Bronchial epithelial cell (primary cell): Measurements from ENCODE around the gene OR51B2. TPM values are rescaled to one million over a fixed set of nuclear protein-coding genes. Genes with fewer than 3 reads are reported as not detected.

Experiments
- DNase-seq: peaks from one replicate; pipeline ENCODE4 v3.0.0-alpha.2; 2010; ENCODE audit warnings: low read depth
- FAIRE-seq: peaks from 2 replicates; lab custom pipeline; 2011; peaks lifted over from hg19 to GRCh38; lab: Jason Lieb, UNC
- H3K27me3 ChIP-seq: 2 replicates; pipeline ENCODE4 v1.5.1; 2011; ENCODE audit warnings: low read length; ENCODE audit not compliant: control insufficient read depth, insufficient read depth
- H3K36me3 ChIP-seq: 2 replicates; pipeline ENCODE4 v1.5.1; 2011; ENCODE audit warnings: low read length; ENCODE audit not compliant: control insufficient read depth, insufficient read depth
- H3K4me3 ChIP-seq: 2 replicates; pipeline ENCODE4 v1.5.1; 2011; ENCODE audit warnings: mild to moderate bottlenecking, low read depth, low read length, control low read depth
- CTCF ChIP-seq: IDR thresholded peaks from 2 replicates; pipeline ENCODE4 v1.5.1; 2011; ENCODE audit warnings: mild to moderate bottlenecking, moderate library complexity, low read length, control low read depth, inconsistent platforms; ENCODE audit not compliant: insufficient read depth, severe bottlenecking
- total RNA-seq: library from RNA; depleted of rRNA; stranded (reverse); fragments of >200 nt; gene quantifications from 2 replicates; pipeline ENCODE4 v1.2.1, GENCODE V29; 2014

The OR51B2 gene
- total RNA-seq, 1 donor from 2014 or later: not detected

GRCh38 chr11:5293028-5293427, 31.1 kb downstream of the OR51B2 start:
- TF ChIP-seq CTCF: no peak
- FAIRE-seq: no peak
- DNase-seq: no peak
- H3K4me3 ChIP-seq: no peak overlapping the region
- H3K36me3 ChIP-seq: no peaks in the 10 kb centered on the region
- H3K27me3 ChIP-seq: no peaks in the 10 kb centered on the region

- H3K27me3 ChIP-seq: no peaks in the 10 kb centered on the region
- no peak for FAIRE-seq
- H3K4me3 ChIP-seq: no peak overlapping the region
- DNase-seq: peak; percentile 70
- H3K36me3 ChIP-seq: no peaks in the 10 kb centered on the region
- peak; percentile 80 for TF ChIP-seq CTCF
Observed at GRCh38 chr11:5291207-5291838, 32.8 kb downstream of the OR51B2 start.

- no peak for TF ChIP-seq CTCF
- no peaks in the 10 kb centered on the region for H3K27me3 ChIP-seq
- H3K4me3 ChIP-seq: no peak overlapping the region
- DNase-seq: no peak
- no peaks in the 10 kb centered on the region for H3K36me3 ChIP-seq
- FAIRE-seq: no peak
Observed at GRCh38 chr11:5290106-5290505, 34.0 kb downstream of the OR51B2 start.

GRCh38 chr11:5289696-5290095, 34.4 kb downstream of the OR51B2 start:
- Histone ChIP-seq H3K4me3 (no peak overlapping the region), H3K27me3 (no peaks in the 10 kb centered on the region), H3K36me3 (no peaks in the 10 kb centered on the region)
- no peak for FAIRE-seq
- no peak for TF ChIP-seq CTCF
- DNase-seq: peak; percentile 31

GRCh38 chr11:5288906-5289550, 35.1 kb downstream of the OR51B2 start:
- DNase-seq: peak; percentile 36
- TF ChIP-seq CTCF: no peak
- no peak for FAIRE-seq
- no peaks in the 10 kb centered on the region for H3K36me3 ChIP-seq
- H3K27me3 ChIP-seq: no peaks in the 10 kb centered on the region
- no peak overlapping the region for H3K4me3 ChIP-seq
